Karpas-422 (cell line): Measurements from ENCODE around the gene KLHL36. TPM values are rescaled to one million over a fixed set of nuclear protein-coding genes. Genes with fewer than 3 reads are reported as not detected.
A peak's percentile ranks its signal among the peaks of the same experiment; 100 is the strongest.
"Not testable (repeated sequence)": the region's sequence is repeated elsewhere in the genome, so short reads cannot be mapped to it uniquely, and the experiment has no call there.

Experiments
- DNase-seq: peaks from one replicate; pipeline ENCODE4 v3.0.0-alpha.2; 2015
- H2AFZ ChIP-seq: fragments of 200-600 bp; sonication (generic); 2 replicates; pipeline ENCODE4 v1.6.1; 2014; ENCODE audit warnings: antibody characterized with exemption, low read length, mixed read lengths
- H3K27ac ChIP-seq: fragments of 200-600 bp; sonication (generic); 2 replicates; pipeline ENCODE4 v1.5.1; 2014; ENCODE audit warnings: mild to moderate bottlenecking, low read length, moderate library complexity
- H3K27me3 ChIP-seq: fragments of 200-600 bp; sonication (generic); 2 replicates; pipeline ENCODE4 v1.6.1; 2014; ENCODE audit warnings: low read length, mixed read lengths
- H3K36me3 ChIP-seq: fragments of 200-600 bp; sonication (generic); 2 replicates; pipeline ENCODE4 v1.6.1; 2014; ENCODE audit warnings: low read length, mixed read lengths; ENCODE audit not compliant: insufficient read depth
- H3K4me1 ChIP-seq: fragments of 200-600 bp; sonication (generic); 2 replicates; pipeline ENCODE4 v1.6.1; 2014; ENCODE audit warnings: mild to moderate bottlenecking, low read length, mixed read lengths
- H3K4me2 ChIP-seq: fragments of 200-600 bp; sonication (generic); 2 replicates; pipeline ENCODE4 v1.6.1; 2014; ENCODE audit warnings: low read length, low read depth, mild to moderate bottlenecking; ENCODE audit not compliant: poor library complexity, severe bottlenecking
- H3K4me3 ChIP-seq: fragments of 200-600 bp; sonication (generic); 2 replicates; pipeline ENCODE4 v1.5.1; 2014; ENCODE audit warnings: mild to moderate bottlenecking, antibody characterized with exemption, low read length, mixed read lengths
- H3K79me2 ChIP-seq: fragments of 200-600 bp; sonication (generic); 2 replicates; pipeline ENCODE4 v1.6.1; 2014; ENCODE audit warnings: mild to moderate bottlenecking, low read length, mixed read lengths
- H3K9ac ChIP-seq: fragments of 200-600 bp; sonication (generic); 2 replicates; pipeline ENCODE4 v1.6.0; 2014; ENCODE audit warnings: low read length
- H3K9me2 ChIP-seq: fragments of 200-600 bp; sonication (generic), shearing (Covaris generic); replicated peaks from 2 replicates; pipeline ENCODE4 v1.6.0; 2014; ENCODE audit warnings: mild to moderate bottlenecking, low read length, moderate library complexity; ENCODE audit not compliant: insufficient read depth
- H3K9me3 ChIP-seq: fragments of 300-700, 200-600 bp; sonication (generic); 2 replicates; pipeline ENCODE4 v1.6.1; 2014; ENCODE audit warnings: low read length, mixed read lengths
- H4K20me1 ChIP-seq: fragments of 200-600 bp; sonication (generic); 2 replicates; pipeline ENCODE4 v1.6.1; 2014; ENCODE audit warnings: mild to moderate bottlenecking, antibody characterized with exemption, low read length, low read depth; ENCODE audit not compliant: insufficient read depth
- total RNA-seq: library from RNA; depleted of rRNA; stranded (reverse); fragments of >200 nt; shearing (Covaris generic); gene quantifications from 2 replicates; pipeline ENCODE4 v1.2.3, GENCODE V29; 2014; ENCODE audit warnings: low replicate concordance

The KLHL36 gene
- total RNA-seq, 1 experiment from 2014 or later = 25.6 TPM

- Histone ChIP-seq H3K9me2 (no peaks in the 10 kb centered on the region), H3K9me3 (no peaks in the 10 kb centered on the region), H3K9ac (peak overlapping the region; percentile 44), H3K4me3 (peak overlapping the region; percentile 38; the same call in 1 of the 2 replicates), H3K36me3 (peaks cover 14% of the 10 kb centered on the region), H3K79me2 (peaks cover 39% of the 10 kb centered on the region), H3K27me3 (no peaks in the 10 kb centered on the region; the same call in 1 of the 2 replicates), H3K4me2 (peak overlapping the region; percentile 61), H3K27ac (no peak overlapping the region), H4K20me1 (peaks cover 5% of the 10 kb centered on the region; the same call in 1 of the 2 replicates), H2AFZ (no peak overlapping the region), H3K4me1 (peaks cover 29% of the 10 kb centered on the region)
- DNase-seq = peak; percentile 57
Measured at GRCh38 chr16:84618581-84619460, 29.5 kb upstream of the KLHL36 start.

GRCh38 chr16:84620913-84621312, 27.4 kb upstream of the KLHL36 start:
- H3K4me2 ChIP-seq, H3K36me3 ChIP-seq, H4K20me1 ChIP-seq, H3K9me2 ChIP-seq, H3K9me3 ChIP-seq, H3K9ac ChIP-seq, H2AFZ ChIP-seq, H3K4me3 ChIP-seq, H3K27ac ChIP-seq, DNase-seq, H3K27me3 ChIP-seq: not testable (repeated sequence)
- H3K79me2 ChIP-seq = peaks cover 18% of the 10 kb centered on the region
- peaks cover 26% of the 10 kb centered on the region for H3K4me1 ChIP-seq

- Histone ChIP-seq H2AFZ (no peak overlapping the region), H3K79me2 (no peaks in the 10 kb centered on the region), H3K27ac (no peak overlapping the region), H3K27me3 (no peaks in the 10 kb centered on the region; the same call in 1 of the 2 replicates), H3K4me3 (no peak overlapping the region), H3K9me3 (no peaks in the 10 kb centered on the region), H3K4me2 (no peak overlapping the region), H3K9ac (no peak overlapping the region), H3K4me1 (peaks cover 3% of the 10 kb centered on the region; the same call in 1 of the 2 replicates), H3K9me2 (no peaks in the 10 kb centered on the region), H4K20me1 (no peaks in the 10 kb centered on the region), H3K36me3 (no peaks in the 10 kb centered on the region)
- DNase-seq = no peak
Measured at GRCh38 chr16:84625556-84625955, 22.8 kb upstream of the KLHL36 start.

- no peak overlapping the region for H3K9ac ChIP-seq
- no peaks in the 10 kb centered on the region; the same call in 1 of the 2 replicates for H3K27me3 ChIP-seq
- H3K4me2 ChIP-seq = no peak overlapping the region
- no peaks in the 10 kb centered on the region for H3K36me3 ChIP-seq
- H2AFZ ChIP-seq = no peak overlapping the region
- H4K20me1 ChIP-seq = no peaks in the 10 kb centered on the region
- H3K79me2 ChIP-seq = no peaks in the 10 kb centered on the region
- no peaks in the 10 kb centered on the region for H3K9me2 ChIP-seq
- no peak for DNase-seq
- H3K9me3 ChIP-seq = no peaks in the 10 kb centered on the region
- no peak overlapping the region for H3K27ac ChIP-seq
- H3K4me3 ChIP-seq = no peak overlapping the region
- peaks cover 3% of the 10 kb centered on the region; the same call in 1 of the 2 replicates for H3K4me1 ChIP-seq
Measured at GRCh38 chr16:84628226-84628731, 20.0 kb upstream of the KLHL36 start.

GRCh38 chr16:84629580-84629979, 18.7 kb upstream of the KLHL36 start:
- no peaks in the 10 kb centered on the region for H3K36me3 ChIP-seq
- H3K9ac ChIP-seq = no peak overlapping the region
- no peaks in the 10 kb centered on the region for H4K20me1 ChIP-seq
- H3K4me3 ChIP-seq = no peak overlapping the region
- H3K4me2 ChIP-seq = no peak overlapping the region
- no peak overlapping the region for H2AFZ ChIP-seq
- no peak overlapping the region for H3K27ac ChIP-seq
- H3K79me2 ChIP-seq = no peaks in the 10 kb centered on the region
- peaks cover 3% of the 10 kb centered on the region; the same call in 1 of the 2 replicates for H3K4me1 ChIP-seq
- no peaks in the 10 kb centered on the region for H3K9me2 ChIP-seq
- no peaks in the 10 kb centered on the region for H3K9me3 ChIP-seq
- no peaks in the 10 kb centered on the region for H3K27me3 ChIP-seq
- no peak for DNase-seq

- H2AFZ ChIP-seq = no peak overlapping the region
Measured at GRCh38 chr16:84630009-84630408, 18.3 kb upstream of the KLHL36 start.

GRCh38 chr16:84630446-84631152, 17.7 kb upstream of the KLHL36 start:
- Histone ChIP-seq H3K4me2 (no peak overlapping the region), H3K79me2 (no peaks in the 10 kb centered on the region), H3K27ac (no peak overlapping the region), H2AFZ (no peak overlapping the region), H3K4me3 (no peak overlapping the region), H3K9me3 (no peaks in the 10 kb centered on the region), H3K9ac (no peak overlapping the region), H3K4me1 (peaks cover 3% of the 10 kb centered on the region; the same call in 1 of the 2 replicates), H3K36me3 (no peaks in the 10 kb centered on the region), H3K27me3 (no peaks in the 10 kb centered on the region), H4K20me1 (no peaks in the 10 kb centered on the region), H3K9me2 (no peaks in the 10 kb centered on the region)
- DNase-seq = no peak

More at GRCh38 chr16:84630009-84630408, 18.3 kb upstream of the KLHL36 start:
- no peak for DNase-seq
- no peaks in the 10 kb centered on the region for H3K9me2 ChIP-seq
- no peaks in the 10 kb centered on the region for H3K9me3 ChIP-seq
- peaks cover 3% of the 10 kb centered on the region; the same call in 1 of the 2 replicates for H3K4me1 ChIP-seq
- no peak overlapping the region for H3K27ac ChIP-seq
- H3K4me2 ChIP-seq = no peak overlapping the region
- H3K9ac ChIP-seq = no peak overlapping the region
- no peaks in the 10 kb centered on the region for H3K27me3 ChIP-seq
- H3K36me3 ChIP-seq = no peaks in the 10 kb centered on the region
- H3K4me3 ChIP-seq = no peak overlapping the region
- no peaks in the 10 kb centered on the region for H3K79me2 ChIP-seq
- no peaks in the 10 kb centered on the region for H4K20me1 ChIP-seq

- no peak for DNase-seq
- Histone ChIP-seq H3K4me3 (no peak overlapping the region), H3K4me1 (peaks cover 3% of the 10 kb centered on the region; the same call in 1 of the 2 replicates), H3K4me2 (no peak overlapping the region), H3K36me3 (no peaks in the 10 kb centered on the region), H3K27ac (no peak overlapping the region), H3K27me3 (no peaks in the 10 kb centered on the region), H3K9me2 (no peaks in the 10 kb centered on the region), H3K9ac (no peak overlapping the region), H3K9me3 (no peaks in the 10 kb centered on the region), H3K79me2 (no peaks in the 10 kb centered on the region), H4K20me1 (no peaks in the 10 kb centered on the region), H2AFZ (no peak overlapping the region)
Measured at GRCh38 chr16:84631153-84631466, 17.2 kb upstream of the KLHL36 start.
